Coronary artery (tissue), 2 donors: ENCODE data around the gene TEX2.
"Not testable (repeated sequence)": the region's sequence is repeated elsewhere in the genome, so short reads cannot be mapped to it uniquely, and the experiment has no call there.

ENCODE experiments used
- DNase-seq: peaks from one replicate; pipeline ENCODE4 v3.0.0-alpha.2; 2017; ENCODE audit warnings: low spot score
- H3K27ac ChIP-seq, 2 donors: fragments of 200-600 bp; sonication (generic); one replicate each; pipeline ENCODE4 v1.5.1; 2016 to 2019
- H3K4me3 ChIP-seq: fragments of 200-600 bp; sonication (generic); 2 replicates; pipeline ENCODE4 v1.5.1; 2016; ENCODE audit warnings: mild to moderate bottlenecking, moderate library complexity
- TF ChIP-seq, protein P1 (sequence below): fragments of 200-600 bp; sonication (generic); IDR thresholded peaks from one replicate; pipeline ENCODE4 v1.5.1; 2019; ENCODE audit warnings: antibody characterized with exemption

Gene TEX2

DNA sequence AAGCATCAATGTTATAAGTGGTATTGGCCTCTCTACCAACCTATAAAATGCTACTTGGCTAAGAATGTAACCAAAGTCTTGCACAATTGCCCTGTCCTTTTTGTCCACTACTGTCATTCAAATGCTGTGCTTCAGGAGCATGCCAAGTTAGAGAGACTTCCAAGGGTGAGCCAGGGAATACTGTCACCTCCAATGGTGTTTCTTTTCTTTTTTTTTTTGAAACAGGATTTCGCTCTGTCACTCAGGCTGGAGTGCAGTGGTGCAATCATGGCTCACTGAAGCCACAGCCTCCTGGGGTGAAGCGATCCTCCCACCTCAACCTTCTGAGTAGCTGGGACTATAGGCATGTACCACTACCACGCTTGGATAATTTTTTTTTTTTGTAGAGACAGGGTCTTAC lies 89.4 kb downstream of the TEX2 start:
- H3K4me3 ChIP-seq, result no peak overlapping the region
- TF ChIP-seq, protein P1, sequence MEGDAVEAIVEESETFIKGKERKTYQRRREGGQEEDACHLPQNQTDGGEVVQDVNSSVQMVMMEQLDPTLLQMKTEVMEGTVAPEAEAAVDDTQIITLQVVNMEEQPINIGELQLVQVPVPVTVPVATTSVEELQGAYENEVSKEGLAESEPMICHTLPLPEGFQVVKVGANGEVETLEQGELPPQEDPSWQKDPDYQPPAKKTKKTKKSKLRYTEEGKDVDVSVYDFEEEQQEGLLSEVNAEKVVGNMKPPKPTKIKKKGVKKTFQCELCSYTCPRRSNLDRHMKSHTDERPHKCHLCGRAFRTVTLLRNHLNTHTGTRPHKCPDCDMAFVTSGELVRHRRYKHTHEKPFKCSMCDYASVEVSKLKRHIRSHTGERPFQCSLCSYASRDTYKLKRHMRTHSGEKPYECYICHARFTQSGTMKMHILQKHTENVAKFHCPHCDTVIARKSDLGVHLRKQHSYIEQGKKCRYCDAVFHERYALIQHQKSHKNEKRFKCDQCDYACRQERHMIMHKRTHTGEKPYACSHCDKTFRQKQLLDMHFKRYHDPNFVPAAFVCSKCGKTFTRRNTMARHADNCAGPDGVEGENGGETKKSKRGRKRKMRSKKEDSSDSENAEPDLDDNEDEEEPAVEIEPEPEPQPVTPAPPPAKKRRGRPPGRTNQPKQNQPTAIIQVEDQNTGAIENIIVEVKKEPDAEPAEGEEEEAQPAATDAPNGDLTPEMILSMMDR, result no peak
- H3K27ac ChIP-seq, result peak overlapping the region; percentile 83 to 85
- no peak for DNase-seq

DNA sequence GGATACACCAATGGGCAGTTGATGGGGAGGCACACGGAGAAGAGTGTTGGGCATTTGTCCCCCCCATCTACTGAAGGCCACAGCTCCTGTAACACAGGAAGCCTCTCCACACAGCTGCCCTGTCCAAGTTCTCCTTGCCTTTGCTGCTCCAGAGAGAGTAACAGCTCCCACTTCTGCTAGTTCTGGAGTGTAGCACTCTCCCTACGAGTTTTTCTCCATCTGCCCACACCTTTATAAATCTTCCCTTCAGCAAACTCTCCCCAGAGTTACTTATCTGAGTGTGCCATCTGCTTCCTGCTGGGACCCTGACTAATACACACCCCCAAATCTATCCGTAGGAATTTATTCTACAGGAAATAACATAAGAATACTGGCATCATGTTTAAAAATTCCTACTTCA lies 90.5 kb downstream of the TEX2 start:
- TF ChIP-seq, protein P1, result no peak
- DNase-seq, result no peak
- Histone ChIP-seq H3K27ac (peak overlapping the region in 1 of 2 donors; percentile 45), H3K4me3 (no peak overlapping the region)

DNA sequence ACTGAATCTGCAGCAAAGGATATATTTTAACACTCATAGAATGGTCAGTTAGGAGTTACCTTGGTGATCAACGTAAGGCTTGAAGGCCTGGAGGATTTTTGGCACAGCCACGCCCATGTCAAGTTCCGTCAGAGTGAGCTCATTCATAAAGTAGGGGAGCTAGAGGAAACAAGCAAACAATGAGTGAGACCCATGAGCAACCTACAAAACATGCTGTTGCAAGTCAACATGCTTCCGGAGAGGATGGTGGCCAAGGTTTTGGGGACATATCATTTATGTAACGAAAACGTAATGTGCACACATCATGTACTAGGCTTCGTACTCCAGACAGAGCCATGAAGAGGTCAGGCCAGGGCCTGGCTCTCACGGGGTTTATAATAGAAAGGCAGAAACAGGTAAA lies 92.0 kb downstream of the TEX2 start:
- DNase-seq, result peak; percentile 29
- TF ChIP-seq, protein P1, result no peak
- peak overlapping the region in 1 of 2 donors; percentile 6 for H3K27ac ChIP-seq
- no peak overlapping the region for H3K4me3 ChIP-seq

DNA sequence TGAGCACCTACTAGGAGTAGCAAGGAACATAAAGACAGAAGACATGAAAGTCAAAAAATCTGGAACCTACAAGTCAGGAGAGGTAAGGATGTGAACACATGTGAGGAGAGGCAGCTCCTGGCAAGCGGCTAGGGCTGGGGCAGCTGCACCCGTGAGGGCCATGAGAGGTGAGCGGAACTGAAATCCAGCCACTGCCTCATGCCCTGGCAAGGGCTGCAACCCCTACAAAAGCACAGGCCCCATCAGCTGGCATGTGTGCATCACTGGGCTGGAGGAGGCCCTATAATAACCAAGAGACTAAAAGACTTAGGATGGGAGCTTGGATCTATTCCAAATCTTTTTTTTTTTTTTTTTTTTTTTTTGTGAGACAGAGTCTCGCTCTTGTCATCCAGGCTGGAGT lies 92.8 kb downstream of the TEX2 start:
- Histone ChIP-seq H3K4me3 (no peak overlapping the region), H3K27ac (no peak overlapping the region)
- TF ChIP-seq, protein P1, result no peak
- DNase-seq, result peak; percentile 64

DNA sequence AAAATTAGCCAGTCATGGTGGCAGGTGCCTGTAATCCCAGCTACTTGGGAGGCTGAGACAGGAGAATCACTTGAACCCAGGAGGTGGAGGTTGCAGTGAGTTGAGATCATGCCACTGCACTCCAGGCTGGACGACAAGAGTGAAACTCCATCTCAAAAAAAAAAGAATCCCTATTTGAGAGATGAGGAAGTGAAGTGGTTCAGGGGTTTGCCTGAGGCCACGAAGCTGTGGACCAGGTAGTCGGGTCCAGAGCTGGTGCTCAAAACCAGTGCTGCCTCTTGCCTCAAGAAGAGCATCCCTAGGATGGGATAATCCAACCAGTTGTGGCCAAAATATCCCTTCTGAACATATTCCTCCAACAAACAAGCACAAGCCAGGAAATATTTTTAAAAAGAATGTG lies 95.4 kb downstream of the TEX2 start:
- not testable (repeated sequence) for DNase-seq, H3K4me3 ChIP-seq

DNA sequence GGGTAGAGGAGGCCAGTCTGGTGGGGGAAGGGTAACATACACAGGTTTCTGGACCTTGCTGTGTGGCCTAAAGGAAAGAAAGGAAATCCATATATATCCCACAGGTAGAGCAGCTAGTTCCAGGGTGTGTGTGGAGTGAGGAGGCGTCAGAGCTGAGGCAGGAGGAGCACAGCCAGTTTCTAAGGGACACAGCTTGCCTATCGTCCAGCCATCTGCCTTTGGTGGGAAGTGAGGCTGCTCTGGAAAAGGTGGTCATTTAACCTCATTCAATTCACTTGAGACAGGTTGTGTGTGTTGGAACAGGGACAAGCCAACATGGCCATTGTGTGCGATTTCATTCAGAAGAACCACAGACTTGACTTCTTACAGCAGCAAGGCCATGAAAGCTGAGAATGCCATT lies 96.2 kb downstream of the TEX2 start:
- TF ChIP-seq, protein P1, result no peak
- Histone ChIP-seq H3K4me3 (no peak overlapping the region), H3K27ac (no peak overlapping the region)
- DNase-seq, result no peak

More for the DNA sequence above, 95.4 kb downstream of the TEX2 start:
- not testable (repeated sequence) for H3K27ac ChIP-seq

DNA sequence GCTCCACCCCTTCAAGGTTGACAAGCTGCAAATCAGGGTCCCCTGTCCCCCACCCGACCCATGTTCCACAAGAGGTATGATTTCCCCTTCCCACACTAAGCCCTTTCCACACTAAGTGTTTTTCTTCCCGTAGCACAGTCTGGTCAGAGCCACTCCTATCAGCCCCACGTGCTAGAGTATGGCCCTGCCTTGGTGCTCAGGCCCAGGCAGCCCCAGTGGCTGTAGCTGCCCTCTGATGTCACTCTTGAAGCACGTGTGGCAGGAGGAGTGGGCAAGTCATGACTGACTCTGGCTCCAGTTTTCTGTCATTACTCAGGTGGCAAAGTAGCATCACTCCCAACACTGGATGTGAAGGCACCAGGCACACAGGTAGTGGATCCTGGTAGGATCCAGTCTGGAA lies 97.7 kb downstream of the TEX2 start:
- Histone ChIP-seq H3K4me3 (no peak overlapping the region), H3K27ac (peak overlapping the region in 1 of 2 donors; percentile 50)
- DNase-seq, result peak; percentile 12
- TF ChIP-seq, protein P1, result no peak
